ENCODE results near the gene FAM240A. TPM values are rescaled to one million over a fixed set of nuclear protein-coding genes. Genes with fewer than 3 reads are reported as not detected.

Gene FAM240A
- total RNA-seq, 4 donors from 2014 or later, result not detected

DNA sequence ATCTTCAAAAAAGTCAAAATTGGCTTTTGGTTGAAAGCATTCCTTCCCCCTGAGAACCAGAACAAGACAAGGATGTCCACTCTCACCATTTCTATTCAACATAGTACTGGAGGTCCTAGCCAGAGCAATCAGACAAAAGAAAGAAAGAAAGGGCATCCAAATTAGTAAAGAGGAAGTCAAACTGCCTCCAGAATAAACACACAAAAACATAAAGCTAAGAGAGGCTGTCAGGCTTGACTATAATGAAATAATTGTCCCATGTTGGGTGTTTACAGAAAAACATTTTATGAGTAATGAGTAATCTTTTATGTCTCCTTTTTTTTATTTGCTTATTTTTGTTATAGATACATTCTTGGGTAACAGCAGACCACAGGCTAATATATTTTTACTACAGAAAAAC lies 18.3 kb upstream of the FAM240A start:
- intact Hi-C loops (cut with DNase I; ENCODE audit: low total_unique reads) (no loop called here), in situ Hi-C loops (cut with MboI; ENCODE audit: low pct_ligation_motif_present in 1 of 4, low pct_unique_long_range_greater_than_20kb in 1 of 4, low sequenced_read_pairs in 3 of 4) (no loop called here)
- no peak overlapping the region for H3K27ac ChIP-seq
- no peak overlapping the region for H3K4me3 ChIP-seq
- DNase-seq, result no peak
- no peaks in the 10 kb centered on the region for H3K27me3 ChIP-seq
- TF ChIP-seq POLR2A (IDR thresholded peaks at IDR 0.05) (no peak), POLR2AphosphoS5 (IDR thresholded peaks at IDR 0.05) (no peak), EP300 (IDR thresholded peaks at IDR 0.05; ENCODE audit: low read depth) (no peak)
- TF ChIP-seq, protein P1, sequence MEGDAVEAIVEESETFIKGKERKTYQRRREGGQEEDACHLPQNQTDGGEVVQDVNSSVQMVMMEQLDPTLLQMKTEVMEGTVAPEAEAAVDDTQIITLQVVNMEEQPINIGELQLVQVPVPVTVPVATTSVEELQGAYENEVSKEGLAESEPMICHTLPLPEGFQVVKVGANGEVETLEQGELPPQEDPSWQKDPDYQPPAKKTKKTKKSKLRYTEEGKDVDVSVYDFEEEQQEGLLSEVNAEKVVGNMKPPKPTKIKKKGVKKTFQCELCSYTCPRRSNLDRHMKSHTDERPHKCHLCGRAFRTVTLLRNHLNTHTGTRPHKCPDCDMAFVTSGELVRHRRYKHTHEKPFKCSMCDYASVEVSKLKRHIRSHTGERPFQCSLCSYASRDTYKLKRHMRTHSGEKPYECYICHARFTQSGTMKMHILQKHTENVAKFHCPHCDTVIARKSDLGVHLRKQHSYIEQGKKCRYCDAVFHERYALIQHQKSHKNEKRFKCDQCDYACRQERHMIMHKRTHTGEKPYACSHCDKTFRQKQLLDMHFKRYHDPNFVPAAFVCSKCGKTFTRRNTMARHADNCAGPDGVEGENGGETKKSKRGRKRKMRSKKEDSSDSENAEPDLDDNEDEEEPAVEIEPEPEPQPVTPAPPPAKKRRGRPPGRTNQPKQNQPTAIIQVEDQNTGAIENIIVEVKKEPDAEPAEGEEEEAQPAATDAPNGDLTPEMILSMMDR (IDR thresholded peaks at IDR 0.05), result no peak
- H3K4me1 ChIP-seq, result no peaks in the 10 kb centered on the region
- no peaks in the 10 kb centered on the region for H3K36me3 ChIP-seq
- peaks cover 0 to 3% of the 10 kb centered on the region in 2 donors for H3K9me3 ChIP-seq

- H3K9me3 ChIP-seq, result peaks cover 0 to 3% of the 10 kb centered on the region in 2 donors
- no peak for DNase-seq
- no peaks in the 10 kb centered on the region for H3K27me3 ChIP-seq
- no peaks in the 10 kb centered on the region for H3K4me1 ChIP-seq
- no peaks in the 10 kb centered on the region for H3K36me3 ChIP-seq
- TF ChIP-seq EP300 (IDR thresholded peaks at IDR 0.05; ENCODE audit: low read depth), result no peak
- TF ChIP-seq, protein P1 (IDR thresholded peaks at IDR 0.05), result no peak
- no peak for TF ChIP-seq POLR2AphosphoS5 (IDR thresholded peaks at IDR 0.05)
- H3K27ac ChIP-seq, result no peak overlapping the region
- in situ Hi-C loops (cut with MboI; ENCODE audit: low pct_ligation_motif_present in 1 of 4, low pct_unique_long_range_greater_than_20kb in 1 of 4, low sequenced_read_pairs in 3 of 4), result no loop called here
- WGBS, 2 donors (ENCODE audit: low coverage in 1 of 2), result 88 to 100% methylated on average over 2 to 4 of the region's 4 CpGs
- no peak overlapping the region for H3K4me3 ChIP-seq
- intact Hi-C loops (cut with DNase I; ENCODE audit: low total_unique reads), result no loop called here
Observed at GRCh38 chr3:46594723-46595122, 17.6 kb upstream of the FAM240A start.

- no peak overlapping the region for H3K4me3 ChIP-seq
- in situ Hi-C loops (cut with MboI; ENCODE audit: low pct_ligation_motif_present in 1 of 4, low pct_unique_long_range_greater_than_20kb in 1 of 4, low sequenced_read_pairs in 3 of 4) (no loop called here), intact Hi-C loops (cut with DNase I; ENCODE audit: low total_unique reads) (no loop called here)
- no peak overlapping the region for H3K27ac ChIP-seq
- TF ChIP-seq EP300 (IDR thresholded peaks at IDR 0.05; ENCODE audit: low read depth) (no peak), POLR2A (IDR thresholded peaks at IDR 0.05) (no peak), POLR2AphosphoS5 (IDR thresholded peaks at IDR 0.05) (no peak)
- TF ChIP-seq, protein P1 (IDR thresholded peaks at IDR 0.05), result no peak
- 88 to 89% methylated on average over 8 of the region's 8 CpGs for WGBS, 2 donors (ENCODE audit: low coverage in 1 of 2)
- DNase-seq, result no peak
- no peaks in the 10 kb centered on the region for H3K4me1 ChIP-seq
- H3K9me3 ChIP-seq, result peaks cover 0 to 3% of the 10 kb centered on the region in 2 donors
- no peaks in the 10 kb centered on the region for H3K27me3 ChIP-seq
- no peaks in the 10 kb centered on the region for H3K36me3 ChIP-seq
Observed at GRCh38 chr3:46595819-46596314, 16.5 kb upstream of the FAM240A start.

GRCh38 chr3:46599590-46599989 lies 12.7 kb upstream of the FAM240A start:
- Histone ChIP-seq H3K27me3 (no peaks in the 10 kb centered on the region), H3K9me3 (no peaks in the 10 kb centered on the region), H3K36me3 (no peaks in the 10 kb centered on the region), H3K27ac (no peak overlapping the region), H3K4me3 (no peak overlapping the region), H3K4me1 (no peaks in the 10 kb centered on the region)
- TF ChIP-seq POLR2A (IDR thresholded peaks at IDR 0.05) (no peak), EP300 (IDR thresholded peaks at IDR 0.05; ENCODE audit: low read depth) (no peak), POLR2AphosphoS5 (IDR thresholded peaks at IDR 0.05) (no peak)
- TF ChIP-seq, protein P1 (IDR thresholded peaks at IDR 0.05), result no peak
- intact Hi-C loops (cut with DNase I; ENCODE audit: low total_unique reads) (no loop called here), in situ Hi-C loops (cut with MboI; ENCODE audit: low pct_ligation_motif_present in 1 of 4, low pct_unique_long_range_greater_than_20kb in 1 of 4, low sequenced_read_pairs in 3 of 4) (no loop called here)
- WGBS, 2 donors (ENCODE audit: low coverage in 1 of 2), result 84 to 100% methylated on average over 1 to 5 of the region's 5 CpGs
- no peak for DNase-seq

All from transverse colon (tissue), 4 donors.